Vagina (tissue), 2 donors: ENCODE measurements around the gene SPNS3. TPM values are rescaled to one million over a fixed set of nuclear protein-coding genes. Genes with fewer than 3 reads are reported as not detected.

Experiments
- DNase-seq, 2 donors: peaks; one replicate each; pipeline ENCODE4 v3.0.0-alpha.2; 2017; ENCODE audit errors: extremely low spot score in 2 of 2
- H3K27ac ChIP-seq: fragments of 200-600 bp; sonication (generic); one replicate; pipeline ENCODE4 v1.5.1; 2019
- H3K27me3 ChIP-seq: fragments of 200-600 bp; sonication (generic); one replicate; pipeline ENCODE4 v1.5.1; 2019
- H3K36me3 ChIP-seq, 2 donors: fragments of 200-600 bp; sonication (generic); one replicate each; pipeline ENCODE4 v1.5.1; 2017 to 2019
- H3K4me1 ChIP-seq: fragments of 200-600 bp; sonication (generic); one replicate; pipeline ENCODE4 v1.5.1; 2019
- H3K4me3 ChIP-seq, 2 donors: fragments of 200-600 bp; sonication (generic); 1 replicate in 1 of 2; 2 replicates in 1 of 2; pipeline ENCODE4 v1.5.1; 2016 to 2019
- H3K9me3 ChIP-seq: fragments of 200-600 bp; sonication (generic); one replicate; pipeline ENCODE4 v1.5.1; 2019
- CTCF ChIP-seq, 3 experiments: fragments of 450-650 bp in 2 of 3; fragments of 200-600 bp in 1 of 3; sonication (generic) in 1 of 3; IDR thresholded peaks; one replicate each; pipeline ENCODE4 v1.5.1; 2017 to 2019; ENCODE audit warnings: antibody characterized with exemption in 3 of 3, mild to moderate bottlenecking in 2 of 3, moderate library complexity in 2 of 3
- POLR2A ChIP-seq, 2 donors: fragments of 450-650 bp; IDR thresholded peaks; one replicate each; pipeline ENCODE4 v1.6.1; 2017; ENCODE audit warnings: antibody characterized with exemption in 2 of 2, mild to moderate bottlenecking in 2 of 2, moderate library complexity in 2 of 2
- POLR2AphosphoS5 ChIP-seq, 2 donors: sonication (generic); formaldehyde crosslinking; IDR thresholded peaks; one replicate each; pipeline ENCODE4 v1.9.0; 2017; ENCODE audit warnings: antibody characterized with exemption in 2 of 2, mild to moderate bottlenecking in 2 of 2, low read depth in 1 of 2; ENCODE audit not compliant: insufficient read depth in 1 of 2
- intact Hi-C: fragments of 100-400 bp; cut with DNase I; formaldehyde crosslinking; loops from one replicate; pipeline ENCODE4 v1.15.1; 2023
- total RNA-seq: library from RNA; depleted of rRNA; stranded (reverse); fragments of >200 nt; gene quantifications from one replicate; pipeline ENCODE4 v1.2.3, GENCODE V29; 2016

SPNS3 gene
- total RNA-seq, 1 donor from 2014 or later: not detected

GRCh38 chr17:4425398-4425797 is 8.3 kb upstream of the SPNS3 start:
- Histone ChIP-seq H3K36me3 (no peaks in the 10 kb centered on the region), H3K27me3 (no peaks in the 10 kb centered on the region), H3K27ac (no peak overlapping the region), H3K9me3 (no peaks in the 10 kb centered on the region), H3K4me1 (no peaks in the 10 kb centered on the region), H3K4me3 (no peak overlapping the region)
- intact Hi-C loops: no loop called here
- no peak for TF ChIP-seq POLR2AphosphoS5 (IDR thresholded peaks at IDR 0.05; ENCODE audit: insufficient read depth in 1 of 2, low read depth in 1 of 2)
- TF ChIP-seq CTCF (IDR thresholded peaks at IDR 0.05): no peak
- no peak for TF ChIP-seq POLR2A (IDR thresholded peaks at IDR 0.05)
- no peak for DNase-seq

GRCh38 chr17:4426499-4427208 is 7.1 kb upstream of the SPNS3 start:
- no peak for TF ChIP-seq POLR2AphosphoS5 (IDR thresholded peaks at IDR 0.05; ENCODE audit: insufficient read depth in 1 of 2, low read depth in 1 of 2)
- TF ChIP-seq POLR2A (IDR thresholded peaks at IDR 0.05): no peak
- TF ChIP-seq CTCF (IDR thresholded peaks at IDR 0.05): no peak
- H3K9me3 ChIP-seq: no peaks in the 10 kb centered on the region
- no peak overlapping the region for H3K27ac ChIP-seq
- no peak overlapping the region for H3K4me3 ChIP-seq
- H3K4me1 ChIP-seq: no peaks in the 10 kb centered on the region
- intact Hi-C loops: no loop called here
- H3K36me3 ChIP-seq: no peaks in the 10 kb centered on the region
- H3K27me3 ChIP-seq: no peaks in the 10 kb centered on the region
- DNase-seq: no peak

- Histone ChIP-seq H3K4me1 (no peaks in the 10 kb centered on the region), H3K36me3 (no peaks in the 10 kb centered on the region), H3K9me3 (no peaks in the 10 kb centered on the region), H3K27me3 (no peaks in the 10 kb centered on the region), H3K4me3 (no peak overlapping the region), H3K27ac (no peak overlapping the region)
- DNase-seq: no peak
- intact Hi-C loops: no loop called here
- no peak for TF ChIP-seq CTCF (IDR thresholded peaks at IDR 0.05)
- no peak for TF ChIP-seq POLR2A (IDR thresholded peaks at IDR 0.05)
- no peak for TF ChIP-seq POLR2AphosphoS5 (IDR thresholded peaks at IDR 0.05; ENCODE audit: insufficient read depth in 1 of 2, low read depth in 1 of 2)
Observed at GRCh38 chr17:4427505-4427904, 6.2 kb upstream of the SPNS3 start.

- Histone ChIP-seq H3K27ac (no peak overlapping the region), H3K4me1 (peaks cover 5% of the 10 kb centered on the region), H3K27me3 (no peaks in the 10 kb centered on the region), H3K36me3 (no peaks in the 10 kb centered on the region), H3K9me3 (no peaks in the 10 kb centered on the region), H3K4me3 (no peak overlapping the region)
- DNase-seq: no peak
- intact Hi-C loops: loop anchor here (10.0 kb wide), 1 partner anchor 98 kb away; no protein-coding TSS in a partner anchor
- TF ChIP-seq POLR2A (IDR thresholded peaks at IDR 0.05) (no peak), POLR2AphosphoS5 (IDR thresholded peaks at IDR 0.05; ENCODE audit: insufficient read depth in 1 of 2, low read depth in 1 of 2) (no peak), CTCF (IDR thresholded peaks at IDR 0.05) (no peak)
Observed at GRCh38 chr17:4436381-4436780, 2.6 kb downstream of the SPNS3 start.

- Histone ChIP-seq H3K9me3 (no peaks in the 10 kb centered on the region), H3K36me3 (no peaks in the 10 kb centered on the region), H3K4me3 (no peak overlapping the region), H3K4me1 (peaks cover 6% of the 10 kb centered on the region), H3K27me3 (no peaks in the 10 kb centered on the region), H3K27ac (no peak overlapping the region)
- TF ChIP-seq CTCF (IDR thresholded peaks at IDR 0.05) (no peak), POLR2AphosphoS5 (IDR thresholded peaks at IDR 0.05; ENCODE audit: insufficient read depth in 1 of 2, low read depth in 1 of 2) (no peak), POLR2A (IDR thresholded peaks at IDR 0.05) (no peak)
- no peak for DNase-seq
- intact Hi-C loops: loop anchor here (10.0 kb wide), 1 partner anchor 98 kb away; no protein-coding TSS in a partner anchor
Observed at GRCh38 chr17:4436846-4437245, 3.1 kb downstream of the SPNS3 start.
